IPS-18c (cell line): Measurements from ENCODE around the gene IGFBP2.

Experiments
- H3K4me3 ChIP-seq: 2 replicates; pipeline ENCODE4 v1.7.0; 2013; ENCODE audit warnings: low read depth, mild to moderate bottlenecking, low read length, moderate library complexity; ENCODE audit not compliant: insufficient read depth
- H3K9me3 ChIP-seq: one replicate; pipeline ENCODE4 v1.6.1; 2013; ENCODE audit warnings: mild to moderate bottlenecking, low read length, moderate library complexity; ENCODE audit not compliant: control insufficient read depth, insufficient read depth

Gene IGFBP2

GRCh38 chr2:216606551-216607276 is 26.5 kb upstream of the IGFBP2 start:
- Histone ChIP-seq H3K4me3 (no peak overlapping the region), H3K9me3 (no peaks in the 10 kb centered on the region)

GRCh38 chr2:216607277-216607560 is 26.0 kb upstream of the IGFBP2 start:
- Histone ChIP-seq H3K9me3 (no peaks in the 10 kb centered on the region), H3K4me3 (no peak overlapping the region)

- no peaks in the 10 kb centered on the region for H3K9me3 ChIP-seq
Observed at GRCh38 chr2:216608525-216608924, 24.7 kb upstream of the IGFBP2 start.

DNA sequence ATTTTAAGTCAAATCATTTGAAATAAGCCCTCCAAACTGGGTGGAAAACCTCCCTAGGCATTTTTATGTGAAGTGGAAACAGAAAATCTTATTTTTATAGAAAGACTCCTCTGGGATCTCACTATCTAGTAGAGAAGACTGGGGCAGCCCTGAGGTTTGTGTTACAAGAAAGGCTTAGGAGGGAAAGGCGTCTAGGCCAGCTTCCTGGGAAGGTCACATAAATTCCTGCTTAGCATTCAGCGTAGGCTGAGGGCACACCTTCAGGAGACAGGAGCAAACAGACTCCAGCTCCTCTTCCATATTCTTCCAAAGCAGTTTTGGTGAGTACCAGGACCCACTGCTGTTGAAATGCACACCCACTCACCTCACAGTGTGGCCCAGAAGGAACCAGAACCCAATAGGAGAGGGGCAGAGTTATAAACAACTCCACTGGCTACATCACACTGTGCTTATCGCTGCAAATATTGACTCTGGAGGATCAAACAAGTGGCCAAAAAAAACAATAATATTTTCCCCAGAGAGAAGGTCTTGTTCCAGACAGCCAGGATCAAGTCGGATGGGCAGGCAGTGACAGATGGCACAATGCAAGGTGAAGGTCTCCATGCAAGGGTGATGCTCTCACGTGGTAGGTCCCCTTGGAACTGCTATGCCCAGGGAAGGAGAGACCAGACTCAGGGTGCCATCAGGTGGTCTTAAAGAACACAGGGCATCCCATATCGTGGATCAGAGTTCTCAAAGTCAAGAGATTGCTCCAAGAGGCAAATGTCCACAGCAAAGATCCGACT is 17.7 kb upstream of the IGFBP2 start:
- Histone ChIP-seq H3K4me3 (no peak overlapping the region), H3K9me3 (no peaks in the 10 kb centered on the region)

More at GRCh38 chr2:216608525-216608924, 24.7 kb upstream of the IGFBP2 start:
- no peak overlapping the region for H3K4me3 ChIP-seq

GRCh38 chr2:216616083-216616678 is 17.0 kb upstream of the IGFBP2 start:
- Histone ChIP-seq H3K9me3 (no peaks in the 10 kb centered on the region), H3K4me3 (no peak overlapping the region)

GRCh38 chr2:216617159-216617815 is 15.9 kb upstream of the IGFBP2 start:
- no peaks in the 10 kb centered on the region for H3K9me3 ChIP-seq
- no peak overlapping the region for H3K4me3 ChIP-seq

DNA sequence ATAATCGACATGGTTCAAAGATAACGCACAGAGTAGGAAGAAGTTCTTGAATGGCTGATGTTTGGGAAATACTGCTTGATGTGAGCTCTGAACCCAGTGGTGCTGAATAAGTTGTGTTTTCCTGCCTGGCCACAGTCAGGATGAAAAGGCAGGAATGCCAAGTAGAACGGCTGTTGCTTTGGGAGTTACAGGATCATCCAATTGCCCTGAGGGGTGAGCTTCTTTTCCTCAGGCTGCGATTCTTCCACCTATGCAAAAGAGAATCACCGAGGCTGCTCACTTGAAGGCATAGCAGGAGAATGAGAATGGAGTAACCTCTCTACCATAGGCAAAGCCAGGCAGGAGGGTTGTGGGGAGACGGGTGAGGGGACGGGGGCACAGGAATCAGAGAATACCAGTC is 14.4 kb upstream of the IGFBP2 start:
- Histone ChIP-seq H3K9me3 (no peaks in the 10 kb centered on the region), H3K4me3 (no peak overlapping the region)

DNA sequence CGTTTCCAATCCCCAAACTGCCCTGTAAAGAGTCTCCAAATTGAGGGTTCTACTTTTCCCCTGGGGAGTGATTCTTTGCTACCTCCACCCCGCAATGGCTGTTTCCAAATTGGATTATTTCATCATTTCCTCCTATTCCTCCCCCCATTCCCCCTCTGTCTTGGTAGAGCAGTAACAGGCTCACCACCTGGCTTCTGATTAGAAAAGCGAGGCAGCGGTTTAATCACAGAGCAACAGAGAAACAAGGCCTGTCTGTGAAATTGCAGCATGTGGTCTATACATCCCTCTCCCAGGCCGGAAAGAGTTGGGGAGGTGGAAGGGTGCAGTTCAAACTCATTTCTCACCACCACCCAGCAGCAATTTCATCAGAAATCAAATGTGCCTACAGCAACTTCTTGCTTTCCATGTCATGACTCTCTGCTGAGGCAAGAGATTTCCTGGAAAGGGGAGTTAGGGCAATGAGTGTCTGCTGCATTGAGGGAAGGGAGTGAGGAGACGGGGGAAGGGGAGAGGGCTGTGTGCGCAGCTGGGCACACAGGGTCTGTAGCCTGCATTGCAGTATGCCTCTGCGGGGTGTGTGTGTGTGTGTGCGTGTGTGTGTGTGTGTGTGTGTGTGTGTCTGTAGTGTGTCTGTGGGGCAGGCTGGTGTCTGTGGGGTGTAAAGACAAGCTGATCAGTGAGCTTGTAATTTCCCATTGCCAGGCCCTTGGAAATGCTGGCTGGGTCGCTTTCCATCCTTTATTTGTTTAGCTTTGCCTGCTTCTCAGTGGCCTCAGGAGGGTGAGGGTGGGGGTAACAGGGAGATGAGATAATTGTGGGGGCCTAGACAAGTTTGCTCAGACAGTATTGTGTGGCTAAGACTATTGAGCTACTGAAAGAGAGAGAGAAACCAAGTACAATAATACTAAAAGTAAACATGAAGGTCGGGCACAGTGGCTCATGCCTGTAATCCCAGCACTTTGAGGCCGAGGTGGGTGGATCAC is 13.5 kb upstream of the IGFBP2 start:
- H3K9me3 ChIP-seq = no peaks in the 10 kb centered on the region
- H3K4me3 ChIP-seq = no peak overlapping the region

- Histone ChIP-seq H3K4me3 (no peak overlapping the region), H3K9me3 (no peaks in the 10 kb centered on the region)
Observed at GRCh38 chr2:216620786-216621185, 12.4 kb upstream of the IGFBP2 start.

DNA sequence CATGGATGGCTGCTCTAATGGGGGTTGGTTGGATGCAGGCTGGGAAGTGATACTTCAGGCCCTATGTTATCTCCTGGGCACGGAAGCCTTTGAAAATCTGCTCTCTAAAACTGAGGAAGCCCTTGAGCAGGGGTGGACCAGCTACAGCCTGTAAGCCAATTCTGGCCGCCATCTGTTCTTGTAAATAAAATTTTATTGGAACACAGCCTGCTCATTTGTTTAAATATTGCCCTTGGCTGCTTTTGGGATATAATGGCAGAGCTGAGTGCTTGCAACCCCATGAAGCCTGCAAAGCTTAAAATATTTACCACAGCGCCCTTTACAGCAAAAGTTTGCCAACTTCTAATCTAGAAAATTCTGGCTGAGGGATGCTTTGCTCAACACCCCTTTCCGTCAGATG is 11.9 kb upstream of the IGFBP2 start:
- H3K4me3 ChIP-seq = no peak overlapping the region
- no peaks in the 10 kb centered on the region for H3K9me3 ChIP-seq

GRCh38 chr2:216622526-216622925 is 10.7 kb upstream of the IGFBP2 start:
- H3K4me3 ChIP-seq = no peak overlapping the region
- no peaks in the 10 kb centered on the region for H3K9me3 ChIP-seq

GRCh38 chr2:216624251-216624650 is 9.0 kb upstream of the IGFBP2 start:
- H3K4me3 ChIP-seq = no peak overlapping the region

GRCh38 chr2:216626168-216626874 is 6.9 kb upstream of the IGFBP2 start:
- H3K9me3 ChIP-seq = no peaks in the 10 kb centered on the region
- H3K4me3 ChIP-seq = no peak overlapping the region

More at GRCh38 chr2:216624251-216624650, 9.0 kb upstream of the IGFBP2 start:
- H3K9me3 ChIP-seq = no peaks in the 10 kb centered on the region

DNA sequence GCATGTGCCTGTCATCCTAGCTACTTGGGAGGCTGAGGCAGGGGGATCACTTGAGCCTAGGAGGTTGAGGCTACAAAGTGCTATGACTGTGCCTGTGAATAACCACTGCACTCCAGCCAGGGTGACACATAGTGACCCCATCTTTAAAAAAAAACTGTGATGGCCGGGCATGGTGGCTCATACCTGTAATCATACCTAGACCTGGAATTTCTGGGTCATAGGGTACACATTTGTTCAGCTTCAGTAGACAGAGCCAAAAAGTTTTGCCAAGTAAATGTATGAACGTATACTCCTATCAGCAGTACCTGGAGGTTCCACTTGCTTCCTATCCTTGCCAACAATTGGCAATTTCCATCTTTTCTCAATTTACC is 6.4 kb upstream of the IGFBP2 start:
- no peaks in the 10 kb centered on the region for H3K9me3 ChIP-seq
- no peak overlapping the region for H3K4me3 ChIP-seq

DNA sequence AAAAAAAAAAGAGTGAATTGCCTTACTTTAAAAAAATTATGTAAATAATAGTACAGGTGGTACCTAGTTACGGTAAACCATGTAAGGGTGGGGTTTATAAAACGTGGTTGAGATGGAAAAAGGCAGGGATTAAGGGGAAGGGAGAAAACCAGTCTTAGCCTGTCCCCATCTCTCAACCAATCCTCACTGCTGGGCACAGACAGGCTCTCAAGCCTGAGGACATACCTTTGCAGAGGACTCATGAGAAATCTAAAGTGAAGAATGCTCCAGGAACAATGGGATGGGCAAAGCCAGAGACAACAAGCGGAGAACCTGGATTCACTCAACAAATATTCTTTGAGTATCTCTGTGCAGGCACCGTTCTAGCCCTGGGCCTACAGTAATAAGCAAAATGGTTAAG is 3.4 kb upstream of the IGFBP2 start:
- Histone ChIP-seq H3K9me3 (no peaks in the 10 kb centered on the region), H3K4me3 (no peak overlapping the region)

DNA sequence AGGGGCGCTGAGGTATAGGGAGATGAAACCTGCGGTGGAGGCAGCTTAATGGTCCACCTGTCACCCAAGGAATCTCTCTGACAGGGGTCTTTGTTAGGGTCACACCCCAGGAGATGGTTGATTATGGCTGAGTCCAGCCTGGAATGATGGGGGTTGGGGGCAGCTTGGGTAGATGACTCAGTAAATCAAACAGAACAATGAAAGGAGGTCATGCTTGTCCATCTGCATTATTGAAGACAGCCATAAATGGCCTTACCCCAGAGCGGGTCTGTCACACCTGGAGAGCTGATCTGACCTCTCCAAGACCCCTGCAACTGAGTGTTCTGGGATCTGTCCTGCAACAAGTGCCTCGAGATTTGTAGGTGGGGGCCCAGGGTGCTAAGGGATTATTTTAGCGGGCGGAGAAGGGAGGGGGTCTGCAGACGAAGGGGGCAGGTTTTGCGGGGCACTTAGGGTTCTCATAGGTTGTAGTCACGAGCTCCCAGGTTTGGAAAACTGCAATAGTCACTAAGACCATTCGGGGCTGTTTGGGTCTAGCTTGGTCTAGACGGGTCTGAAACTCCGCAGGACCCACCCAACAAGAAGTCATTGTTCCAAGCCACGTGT is 771 bp upstream of the IGFBP2 start:
- no peaks in the 10 kb centered on the region for H3K9me3 ChIP-seq
- H3K4me3 ChIP-seq = peak overlapping the region; percentile 67
